ENCODE results near the gene PCDHGA1. TPM values are rescaled to one million over a fixed set of nuclear protein-coding genes. Genes with fewer than 3 reads are reported as not detected.
"Not testable (repeated sequence)": the region's sequence is repeated elsewhere in the genome, so short reads cannot be mapped to it uniquely, and the experiment has no call there.

PCDHGA1 gene
- total RNA-seq, 4 donors from 2014 or later = 0.90 to 2.5 (median 1.8) TPM

GRCh38 chr5:141387557-141388311 lies 57.4 kb downstream of the PCDHGA1 start, which contains the start of gene PCDHGB4:
PCDHGB4 (plus strand) TSS chr5:141387698; CDS start chr5:141387885, 187 bp downstream.
- not testable (repeated sequence) for H3K4me1 ChIP-seq; H3K27me3 ChIP-seq; DNase-seq (ENCODE audit: low spot score in 2 of 2); H3K27ac ChIP-seq; H3K4me3 ChIP-seq
- peaks cover 0 to 48% (median 0%) of the 10 kb centered on the region in 3 donors for H3K36me3 ChIP-seq
- H3K9me3 ChIP-seq = peaks cover 3 to 97% (median 50%) of the 10 kb centered on the region in 4 donors
- peak in 2 of 5 experiments; percentile 17 to 29 for TF ChIP-seq CTCF (IDR thresholded peaks at IDR 0.05)
- 10 to 11% methylated on average over 23 to 24 of the region's 40 CpGs for WGBS, 2 donors

DNA sequence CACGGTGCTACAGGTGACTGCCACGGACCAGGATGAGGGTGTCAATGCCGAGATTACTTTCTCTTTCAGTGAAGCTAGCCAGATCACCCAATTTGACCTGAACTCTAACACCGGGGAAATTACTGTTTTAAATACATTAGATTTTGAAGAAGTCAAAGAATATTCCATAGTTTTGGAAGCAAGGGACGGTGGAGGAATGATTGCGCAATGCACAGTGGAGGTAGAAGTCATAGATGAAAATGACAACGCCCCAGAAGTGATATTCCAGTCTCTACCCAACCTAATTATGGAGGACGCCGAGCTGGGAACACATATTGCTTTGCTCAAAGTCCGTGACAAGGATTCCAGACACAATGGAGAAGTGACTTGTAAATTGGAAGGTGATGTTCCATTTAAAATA lies 58.3 kb downstream of the PCDHGA1 start:
- peaks cover 0 to 46% (median 0%) of the 10 kb centered on the region in 3 donors for H3K36me3 ChIP-seq
- no peaks in the 10 kb centered on the region for H3K27me3 ChIP-seq
- H3K27ac ChIP-seq = no peak overlapping the region
- 53 to 58% methylated on average over 10 of the region's 10 CpGs for WGBS, 2 donors
- DNase-seq (ENCODE audit: low spot score in 2 of 2) = no peak
- TF ChIP-seq POLR2A (IDR thresholded peaks at IDR 0.05) (no peak), CTCF (IDR thresholded peaks at IDR 0.05) (no peak)
- H3K4me1 ChIP-seq = no peaks in the 10 kb centered on the region
- H3K9me3 ChIP-seq = peaks cover 7 to 97% (median 52%) of the 10 kb centered on the region in 4 donors
- H3K4me3 ChIP-seq = no peak overlapping the region

GRCh38 chr5:141389153-141390042 lies 59.1 kb downstream of the PCDHGA1 start:
- no peak overlapping the region for H3K4me3 ChIP-seq
- H3K36me3 ChIP-seq = peaks cover 0 to 43% (median 0%) of the 10 kb centered on the region in 3 donors
- no peak for DNase-seq (ENCODE audit: low spot score in 2 of 2)
- no peaks in the 10 kb centered on the region for H3K27me3 ChIP-seq
- WGBS, 2 donors = 42% methylated on average over 51 to 76 of the region's 77 CpGs
- H3K27ac ChIP-seq = no peak overlapping the region
- H3K9me3 ChIP-seq = peaks cover 8 to 97% (median 52%) of the 10 kb centered on the region in 4 donors
- no peaks in the 10 kb centered on the region for H3K4me1 ChIP-seq
- TF ChIP-seq POLR2A (IDR thresholded peaks at IDR 0.05) (no peak), CTCF (IDR thresholded peaks at IDR 0.05) (no peak), EP300 (IDR thresholded peaks at IDR 0.05) (no peak)

- 26 to 33% methylated on average over 38 of the region's 38 CpGs for whole genome bisulfite sequencing, 2 donors
These were observed 62.3 kb downstream of the PCDHGA1 start, which contains the start of gene PCDHGA8 for GRCh38 chr5:141392429-141393198. PCDHGA8 (plus strand) TSS chr5:141392633; CDS start chr5:141392814, 181 bp downstream.

More at GRCh38 chr5:141392429-141393198, 62.3 kb downstream of the PCDHGA1 start, which contains the start of gene PCDHGA8:
- Histone ChIP-seq H3K4me1 (no peaks in the 10 kb centered on the region), H3K27me3 (no peaks in the 10 kb centered on the region), H3K27ac (no peak within 1 kb of the TSS), H3K4me3 (no peak within 1 kb of the TSS), H3K36me3 (peaks cover 0 to 25% (median 0%) of the 10 kb centered on the region in 3 donors), H3K9me3 (peaks cover 12 to 97% (median 50%) of the 10 kb centered on the region in 4 donors)
- DNase-seq (ENCODE audit: low spot score in 2 of 2) = no peak
- TF ChIP-seq EP300 (IDR thresholded peaks at IDR 0.05) (no peak), POLR2A (IDR thresholded peaks at IDR 0.05) (no peak), CTCF (IDR thresholded peaks at IDR 0.05) (no peak)

Measured in tibial nerve (tissue), 4 donors.